ENCODE measurements around the gene CKAP4.
A peak's percentile ranks its signal among the peaks of the same experiment; 100 is the strongest.

The CKAP4 gene

GRCh38 chr12:106274012-106274411 is 26.2 kb upstream of the CKAP4 start:
- DNase-seq (ENCODE audit: low spot score): no peak

GRCh38 chr12:106273491-106273890 is 25.7 kb upstream of the CKAP4 start:
- DNase-seq (ENCODE audit: low spot score): no peak

- DNase-seq (ENCODE audit: low spot score): no peak
Measured at GRCh38 chr12:106271575-106272505, 24.0 kb upstream of the CKAP4 start.

GRCh38 chr12:106269150-106269771 is 21.4 kb upstream of the CKAP4 start:
- no peak for DNase-seq (ENCODE audit: low spot score)

- no peak for DNase-seq (ENCODE audit: low spot score)
Measured at GRCh38 chr12:106267535-106267934, 19.7 kb upstream of the CKAP4 start.

- DNase-seq (ENCODE audit: low spot score): no peak
Measured at GRCh38 chr12:106265116-106265515, 17.3 kb upstream of the CKAP4 start.

- no peak for DNase-seq (ENCODE audit: low spot score)
Measured at GRCh38 chr12:106258935-106259334, 11.1 kb upstream of the CKAP4 start.

- no peak for DNase-seq (ENCODE audit: low spot score)
Measured at GRCh38 chr12:106258226-106258625, 10.4 kb upstream of the CKAP4 start.

- DNase-seq (ENCODE audit: low spot score): no peak
Measured at GRCh38 chr12:106256524-106256923, 8.7 kb upstream of the CKAP4 start.

GRCh38 chr12:106255952-106256351 is 8.1 kb upstream of the CKAP4 start:
- DNase-seq (ENCODE audit: low spot score): no peak

- DNase-seq (ENCODE audit: low spot score): no peak
Measured at GRCh38 chr12:106255493-106255892, 7.7 kb upstream of the CKAP4 start.

- DNase-seq (ENCODE audit: low spot score): no peak
Measured at GRCh38 chr12:106254724-106255123, 6.9 kb upstream of the CKAP4 start.

- peak; percentile 6 for DNase-seq (ENCODE audit: low spot score)
Measured at GRCh38 chr12:106251631-106252455, 4.0 kb upstream of the CKAP4 start.

GRCh38 chr12:106249411-106250135 is 1.8 kb upstream of the CKAP4 start:
- DNase-seq (ENCODE audit: low spot score): no peak

GRCh38 chr12:106248846-106249371 is 1.1 kb upstream of the CKAP4 start:
- peak; percentile 31 for DNase-seq (ENCODE audit: low spot score)

- peak; percentile 67 for DNase-seq (ENCODE audit: low spot score)
Measured at GRCh38 chr12:106248312-106248845, 559 bp upstream of the CKAP4 start.

GRCh38 chr12:106246891-106247673 is 738 bp downstream of the CKAP4 start:
- DNase-seq (ENCODE audit: low spot score): peak; percentile 69

- DNase-seq (ENCODE audit: low spot score): peak; percentile 53
Measured at GRCh38 chr12:106245767-106246166, 2.1 kb downstream of the CKAP4 start.

GRCh38 chr12:106243620-106244019 is 4.2 kb downstream of the CKAP4 start:
- no peak for DNase-seq (ENCODE audit: low spot score)

- DNase-seq (ENCODE audit: low spot score): no peak
Measured at GRCh38 chr12:106240821-106241220, 7.0 kb downstream of the CKAP4 start.
